Testis (tissue), 3 donors: ENCODE results near the gene PEA15. TPM values are rescaled to one million over a fixed set of nuclear protein-coding genes. Genes with fewer than 3 reads are reported as not detected.

ENCODE experiments used
- DNase-seq: peaks from one replicate; pipeline ENCODE4 v3.0.0-alpha.2; 2019
- H3K27ac ChIP-seq, 2 donors: fragments of 200-600 bp; sonication (generic); one replicate each; pipeline ENCODE4 v1.5.1; 2019
- H3K27me3 ChIP-seq: fragments of 200-600 bp; sonication (generic); one replicate; pipeline ENCODE4 v1.5.1; 2019
- H3K36me3 ChIP-seq: fragments of 200-600 bp; sonication (generic); one replicate; pipeline ENCODE4 v1.5.1; 2017; ENCODE audit warnings: low read depth; ENCODE audit errors: missing control alignments
- H3K4me1 ChIP-seq: fragments of 200-600 bp; sonication (generic); one replicate; pipeline ENCODE4 v1.5.1; 2019
- H3K4me3 ChIP-seq, 2 donors: fragments of 200-600 bp; sonication (generic); one replicate each; pipeline ENCODE4 v1.5.1; 2017 to 2019
- H3K9me3 ChIP-seq: fragments of 200-600 bp; sonication (generic); one replicate; pipeline ENCODE4 v1.5.1; 2017
- POLR2A ChIP-seq: fragments of 450-650 bp; IDR thresholded peaks from one replicate; pipeline ENCODE4 v1.6.1; 2017; ENCODE audit warnings: antibody characterized with exemption, mild to moderate bottlenecking, moderate library complexity
- WGBS, 2 donors: methylation state at CpG; one replicate each; pipeline ENCODE4 v1.1.5; 2018; 5-methylcytosine and 5-hydroxymethylcytosine counted together
- intact Hi-C: fragments of 100-400 bp; cut with DNase I; formaldehyde crosslinking; loops from one replicate; pipeline ENCODE4 v1.15.1; 2023; ENCODE audit warnings: low total_unique reads
- polyA plus RNA-seq: library from polyadenylated mRNA; stranded (reverse); fragments of 350-450 nt; fragmentation: Illumina TruSeq; extraction: RNeasy Lipid Tissue Mini Kit (QIAGEN cat#74804); gene quantifications from one replicate; pipeline ENCODE4 v1.2.3, GENCODE V29; 2014; ENCODE audit warnings: low read depth, low replicate concordance; ENCODE audit not compliant: insufficient read depth
- total RNA-seq, 2 donors: library from RNA; depleted of rRNA; stranded (reverse); fragments of >200 nt; gene quantifications; one replicate each; pipeline ENCODE4 v1.2.3, GENCODE V29; 2016
- TF ChIP-seq, protein P1 (sequence below), 3 experiments: fragments of 450-650 bp in 2 of 3; fragments of 200-600 bp in 1 of 3; sonication (generic) in 1 of 3; IDR thresholded peaks; one replicate each; pipeline ENCODE4 v1.5.1; 2016 to 2019; ENCODE audit warnings: antibody characterized with exemption in 3 of 3, mild to moderate bottlenecking in 2 of 3, moderate library complexity in 1 of 3

PEA15 gene
- total and polyA plus RNA-seq, 3 donors from 2014 or later, result 168 to 421 (median 229) TPM

GRCh38 chr1:160200786-160201185, 4.4 kb upstream of the PEA15 start:
- no peak overlapping the region for H3K4me3 ChIP-seq
- no peaks in the 10 kb centered on the region for H3K36me3 ChIP-seq
- no peaks in the 10 kb centered on the region for H3K27me3 ChIP-seq
- intact Hi-C loops, result no loop called here
- H3K4me1 ChIP-seq, result peaks cover 10% of the 10 kb centered on the region
- TF ChIP-seq, protein P1, sequence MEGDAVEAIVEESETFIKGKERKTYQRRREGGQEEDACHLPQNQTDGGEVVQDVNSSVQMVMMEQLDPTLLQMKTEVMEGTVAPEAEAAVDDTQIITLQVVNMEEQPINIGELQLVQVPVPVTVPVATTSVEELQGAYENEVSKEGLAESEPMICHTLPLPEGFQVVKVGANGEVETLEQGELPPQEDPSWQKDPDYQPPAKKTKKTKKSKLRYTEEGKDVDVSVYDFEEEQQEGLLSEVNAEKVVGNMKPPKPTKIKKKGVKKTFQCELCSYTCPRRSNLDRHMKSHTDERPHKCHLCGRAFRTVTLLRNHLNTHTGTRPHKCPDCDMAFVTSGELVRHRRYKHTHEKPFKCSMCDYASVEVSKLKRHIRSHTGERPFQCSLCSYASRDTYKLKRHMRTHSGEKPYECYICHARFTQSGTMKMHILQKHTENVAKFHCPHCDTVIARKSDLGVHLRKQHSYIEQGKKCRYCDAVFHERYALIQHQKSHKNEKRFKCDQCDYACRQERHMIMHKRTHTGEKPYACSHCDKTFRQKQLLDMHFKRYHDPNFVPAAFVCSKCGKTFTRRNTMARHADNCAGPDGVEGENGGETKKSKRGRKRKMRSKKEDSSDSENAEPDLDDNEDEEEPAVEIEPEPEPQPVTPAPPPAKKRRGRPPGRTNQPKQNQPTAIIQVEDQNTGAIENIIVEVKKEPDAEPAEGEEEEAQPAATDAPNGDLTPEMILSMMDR (IDR thresholded peaks at IDR 0.05), result no peak
- DNase-seq, result no peak
- H3K27ac ChIP-seq, result no peak overlapping the region
- 95 to 100% methylated on average over 4 of the region's 4 CpGs for WGBS, 2 donors
- H3K9me3 ChIP-seq, result no peaks in the 10 kb centered on the region

GRCh38 chr1:160204526-160205241, 500 bp upstream of the PEA15 start:
- Histone ChIP-seq H3K4me1 (peaks cover 46% of the 10 kb centered on the region), H3K27me3 (no peaks in the 10 kb centered on the region), H3K36me3 (no peaks in the 10 kb centered on the region), H3K27ac (peak overlapping the region; percentile 86 to 91), H3K9me3 (no peaks in the 10 kb centered on the region), H3K4me3 (peak overlapping the region; percentile 91 to 97)
- intact Hi-C loops, result no loop called here
- DNase-seq, result no peak
- TF ChIP-seq, protein P1 (IDR thresholded peaks at IDR 0.05), result no peak
- no peak for TF ChIP-seq POLR2A
- WGBS, 2 donors, result 16 to 18% methylated on average over 7 of the region's 7 CpGs

DNA sequence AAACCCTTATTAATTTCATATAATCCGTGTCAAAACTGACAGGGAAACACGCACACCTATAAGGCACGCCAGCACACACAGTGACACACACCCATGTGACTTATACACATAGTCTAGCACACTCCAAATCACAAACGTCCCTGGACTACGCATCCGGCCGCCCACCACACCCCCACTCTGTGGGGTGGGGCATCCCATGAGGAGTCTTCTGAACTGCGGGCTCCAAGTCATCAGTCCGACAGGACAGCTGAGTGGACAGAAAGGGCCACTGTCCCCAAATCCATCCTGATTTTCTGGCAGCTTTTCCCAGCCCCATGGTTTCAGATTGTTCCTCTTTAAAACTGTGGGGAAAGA, 829 bp downstream of the PEA15 start:
- Histone ChIP-seq H3K27me3 (no peaks in the 10 kb centered on the region), H3K9me3 (no peaks in the 10 kb centered on the region), H3K36me3 (no peaks in the 10 kb centered on the region), H3K4me3 (peak overlapping the region; percentile 91 to 97), H3K27ac (peak overlapping the region; percentile 86 to 91), H3K4me1 (peaks cover 59% of the 10 kb centered on the region)
- intact Hi-C loops, result no loop called here
- 1 to 2% methylated on average over 9 of the region's 9 CpGs for WGBS, 2 donors
- peak; percentile 53 for DNase-seq
- no peak for TF ChIP-seq POLR2A
- TF ChIP-seq, protein P1 (IDR thresholded peaks at IDR 0.05), result no peak

DNA sequence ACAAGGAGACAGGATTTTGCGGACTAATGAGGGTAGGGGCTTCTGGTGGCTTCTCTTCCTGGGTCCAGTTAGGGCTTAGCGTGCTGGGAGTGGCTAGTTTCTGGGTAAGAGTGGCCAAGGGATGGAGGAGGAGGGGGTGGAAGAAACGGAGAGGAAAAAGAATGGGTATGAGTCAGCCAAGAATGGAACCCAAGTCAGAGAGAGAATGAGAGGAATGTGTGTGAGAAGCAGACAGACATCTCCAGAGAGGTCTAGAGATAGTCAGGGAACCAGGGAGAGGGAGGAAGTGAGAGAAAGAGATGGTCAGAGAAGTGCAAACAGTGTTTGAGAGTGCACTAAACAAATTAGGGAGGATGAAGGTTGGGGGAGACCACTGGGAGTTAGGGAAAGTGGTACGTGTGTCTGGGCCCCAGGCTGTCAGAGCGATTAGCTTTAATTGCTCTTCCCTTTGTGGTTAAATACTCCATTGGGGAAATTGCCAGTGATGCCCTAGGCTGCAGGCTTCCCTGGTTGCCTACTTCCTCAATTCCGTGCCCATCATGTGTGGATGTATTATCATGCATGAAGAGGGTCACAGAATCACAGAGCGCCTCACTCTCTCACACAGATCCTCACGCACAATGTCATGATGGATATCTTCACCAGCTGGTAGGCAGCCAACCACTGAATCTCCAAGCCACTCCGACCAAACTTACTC, 1.4 kb downstream of the PEA15 start:
- 45 to 48% methylated on average over 9 of the region's 9 CpGs for WGBS, 2 donors
- peaks cover 63% of the 10 kb centered on the region for H3K4me1 ChIP-seq
- DNase-seq, result no peak

More for the DNA sequence above, 1.4 kb downstream of the PEA15 start:
- H3K36me3 ChIP-seq, result no peaks in the 10 kb centered on the region
- H3K9me3 ChIP-seq, result no peaks in the 10 kb centered on the region
- H3K4me3 ChIP-seq, result peak overlapping the region; percentile 91 to 97
- TF ChIP-seq POLR2A, result no peak
- TF ChIP-seq, protein P1 (IDR thresholded peaks at IDR 0.05), result no peak
- intact Hi-C loops, result no loop called here
- H3K27ac ChIP-seq, result peak overlapping the region; percentile 86 to 91
- no peaks in the 10 kb centered on the region for H3K27me3 ChIP-seq
